ENCODE data around the gene GJB4.

Gene GJB4

DNA sequence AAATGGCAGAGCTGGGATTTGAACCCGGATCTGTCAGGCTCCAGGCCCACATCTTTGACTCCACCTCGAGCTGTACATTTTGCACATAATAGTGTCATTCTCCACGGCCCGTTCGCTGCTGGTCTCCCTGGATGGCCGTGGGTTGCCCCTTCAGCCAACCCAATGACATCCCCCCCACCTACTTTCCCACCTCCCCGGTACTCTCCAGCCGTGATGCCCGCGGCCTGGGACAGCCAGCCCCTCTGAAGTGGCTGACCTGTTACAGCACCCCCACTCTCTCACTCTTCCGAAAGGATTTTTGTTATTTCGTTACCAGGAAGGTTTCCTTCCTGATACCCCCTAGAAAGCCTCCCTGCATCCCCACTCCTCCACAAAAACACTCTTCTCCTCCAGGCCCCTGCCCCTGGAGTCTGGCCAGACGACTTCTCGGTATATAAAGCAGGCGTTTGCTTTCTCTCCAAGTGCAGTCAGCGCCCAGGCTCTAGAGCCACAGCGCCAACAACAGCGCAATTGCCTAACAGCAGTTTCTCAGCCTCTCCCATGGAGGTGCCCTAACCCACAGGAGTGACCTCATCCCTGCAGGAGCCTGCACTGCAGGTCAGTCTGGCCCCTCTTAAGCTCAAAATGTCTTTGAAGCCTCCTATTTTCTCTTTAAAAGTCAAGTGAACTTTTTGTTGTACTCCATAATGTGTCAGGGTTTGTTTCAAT lies 19.2 kb upstream of the GJB4 start:
- no peak for TF ChIP-seq ZNF274 (IDR thresholded peaks at IDR 0.05; ENCODE audit: low read depth, low read length)
- no peak overlapping the region for H3K4me3 ChIP-seq (ENCODE audit: low read length)

DNA sequence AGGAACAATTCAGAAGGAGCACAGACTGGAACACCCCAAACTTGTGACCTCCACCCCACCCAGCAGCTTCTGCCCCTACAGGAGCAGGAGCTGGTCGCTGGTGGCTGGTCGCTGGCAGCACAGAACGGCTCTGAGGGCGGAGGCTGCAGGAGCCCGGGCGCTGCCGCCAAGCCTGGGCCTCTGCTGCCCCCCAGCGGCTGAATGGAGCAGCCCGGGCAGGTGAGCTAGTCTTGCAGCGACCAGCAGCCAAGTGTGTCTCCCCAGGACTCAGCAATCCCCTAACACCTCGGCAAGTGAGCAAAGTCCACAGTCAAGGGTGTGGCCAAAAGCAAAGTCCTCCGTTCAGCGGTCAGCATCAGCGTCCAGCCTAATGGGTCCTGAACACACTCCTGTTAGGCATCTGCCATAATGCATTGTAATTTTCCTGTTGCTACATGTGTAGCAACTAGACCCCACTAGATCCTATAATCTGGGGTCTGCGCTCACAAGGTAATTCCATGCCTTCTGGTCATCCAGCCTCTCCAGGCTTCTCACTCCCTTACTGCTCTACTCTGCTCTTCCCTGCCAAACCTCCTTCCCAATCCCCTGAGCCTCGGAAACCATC lies 16.8 kb upstream of the GJB4 start:
- no peak overlapping the region for H3K4me3 ChIP-seq (ENCODE audit: low read length)
- no peak for TF ChIP-seq ZNF274 (IDR thresholded peaks at IDR 0.05; ENCODE audit: low read depth, low read length)

DNA sequence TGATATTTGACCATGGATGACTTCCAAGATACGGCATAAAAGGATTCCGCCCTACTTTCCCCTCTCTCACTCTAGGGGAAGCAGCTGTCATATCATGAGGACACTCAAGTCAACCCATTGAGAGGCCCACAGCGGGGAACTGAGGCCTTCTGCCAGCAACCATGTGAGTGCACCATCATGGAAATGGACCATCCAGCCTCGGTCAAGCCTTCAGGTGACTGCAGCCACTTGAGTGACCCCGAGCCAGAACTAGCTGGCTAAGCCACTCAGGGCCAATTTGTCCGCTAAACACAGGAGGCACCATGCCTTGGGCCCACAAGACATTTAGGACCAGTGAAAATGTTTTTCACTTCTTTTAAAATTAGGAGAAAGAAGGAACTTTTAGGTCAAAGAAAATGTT lies 15.8 kb upstream of the GJB4 start:
- no peak overlapping the region for H3K4me3 ChIP-seq (ENCODE audit: low read length)
- no peak for TF ChIP-seq ZNF274 (IDR thresholded peaks at IDR 0.05; ENCODE audit: low read depth, low read length)

DNA sequence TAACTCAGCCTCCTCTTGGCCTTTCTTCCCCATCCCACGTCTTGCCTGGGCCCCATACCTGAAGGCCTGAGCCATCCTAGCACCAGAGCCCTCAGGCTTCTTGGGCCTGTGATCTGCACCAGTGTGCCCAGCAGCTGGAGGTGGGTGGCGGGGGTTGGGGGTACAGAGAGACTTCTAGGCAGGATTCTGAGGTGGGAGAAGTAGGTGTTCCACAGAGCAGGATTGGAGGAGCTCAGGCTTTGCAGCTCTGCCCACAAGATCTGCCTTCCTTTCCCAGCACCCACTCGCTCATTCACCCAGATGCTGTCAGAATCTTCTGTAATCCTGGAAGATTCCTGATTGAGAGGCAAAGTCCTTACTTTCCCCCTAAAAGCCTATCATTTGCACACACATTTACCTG lies 14.7 kb upstream of the GJB4 start:
- no peak for TF ChIP-seq ZNF274 (IDR thresholded peaks at IDR 0.05; ENCODE audit: low read depth, low read length)
- H3K4me3 ChIP-seq (ENCODE audit: low read length) = no peak overlapping the region

DNA sequence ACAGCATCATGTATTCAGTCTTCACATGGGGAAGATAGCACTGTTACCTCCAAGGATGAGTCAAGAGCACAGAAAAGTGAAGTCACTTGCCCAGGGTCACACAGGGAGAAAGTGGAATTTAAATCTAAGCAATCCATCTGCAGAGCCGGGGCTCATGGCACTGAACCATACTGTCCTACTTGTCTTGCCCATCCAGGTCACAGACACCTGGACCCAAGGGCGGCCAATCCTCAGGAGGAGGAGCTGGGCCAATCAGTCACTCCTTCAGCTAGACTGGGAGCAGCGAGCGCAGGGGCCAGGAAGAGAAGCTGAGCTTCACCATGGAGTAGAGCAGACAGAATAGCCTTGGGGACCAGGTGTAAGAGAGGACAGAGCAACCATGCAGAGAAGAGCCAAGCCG lies 13.9 kb upstream of the GJB4 start:
- no peak for TF ChIP-seq ZNF274 (IDR thresholded peaks at IDR 0.05; ENCODE audit: low read depth, low read length)
- no peak overlapping the region for H3K4me3 ChIP-seq (ENCODE audit: low read length)

DNA sequence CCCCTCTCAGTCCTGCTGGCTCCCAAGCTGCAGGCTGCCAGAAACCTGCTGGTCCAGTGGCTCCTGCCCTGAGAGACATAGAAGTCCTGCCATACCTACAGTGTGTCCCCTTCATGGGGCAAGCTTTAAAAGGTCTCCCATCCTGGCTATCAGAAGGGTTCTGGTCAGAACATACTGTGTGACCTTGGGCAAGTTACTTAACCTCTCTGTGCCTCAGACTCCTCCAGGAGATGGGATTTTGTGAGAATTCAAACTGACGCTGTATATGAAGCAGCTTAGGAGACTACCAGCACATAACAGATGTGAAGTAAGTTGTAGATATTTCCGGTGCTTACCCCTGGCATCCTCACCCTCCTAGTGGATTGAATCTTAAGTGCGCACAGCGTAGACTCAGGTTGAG lies 13.4 kb upstream of the GJB4 start:
- no peak for TF ChIP-seq ZNF274 (IDR thresholded peaks at IDR 0.05; ENCODE audit: low read depth, low read length)
- H3K4me3 ChIP-seq (ENCODE audit: low read length) = no peak overlapping the region

DNA sequence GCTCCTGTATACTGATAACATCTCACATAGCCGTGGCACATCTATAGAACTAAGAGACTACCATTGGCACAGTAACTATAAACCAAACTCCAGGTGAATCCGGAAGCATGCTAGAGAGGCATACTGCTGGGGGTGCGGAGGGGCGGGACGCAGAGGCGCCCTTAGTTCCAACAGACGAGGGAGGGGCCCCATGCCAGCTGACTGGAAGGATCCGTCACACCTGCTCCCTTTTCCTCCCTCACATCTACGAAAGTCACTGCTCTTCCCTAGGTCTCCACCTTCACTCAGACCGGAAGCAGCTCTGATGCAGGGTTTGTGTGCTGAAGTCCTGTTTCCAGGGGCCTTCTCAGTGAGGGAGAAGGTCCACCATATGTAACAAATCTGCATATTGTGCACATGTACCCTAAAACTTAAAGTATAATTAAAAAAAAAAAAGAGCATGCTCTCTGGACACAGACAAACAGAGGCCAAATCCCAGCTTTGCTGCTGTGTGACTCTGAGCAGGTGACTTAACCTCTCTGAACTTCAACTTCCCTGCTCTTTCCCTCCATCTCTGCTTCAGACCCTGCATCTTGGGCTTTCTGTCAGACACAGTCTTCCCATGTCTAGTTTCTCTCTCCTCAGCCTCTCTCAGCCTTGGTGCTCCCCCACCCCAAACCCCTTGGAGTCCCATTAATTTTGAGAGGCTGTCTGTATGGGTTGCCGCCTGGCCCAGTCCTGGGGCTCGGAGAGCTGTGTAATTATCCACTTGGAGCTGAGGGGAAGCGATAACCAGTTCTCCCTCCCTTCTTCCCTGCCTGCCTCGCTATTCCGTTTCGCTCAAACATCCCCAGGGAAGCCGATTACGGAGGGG lies 12.5 kb upstream of the GJB4 start:
- TF ChIP-seq ZNF274 (IDR thresholded peaks at IDR 0.05; ENCODE audit: low read depth, low read length) = no peak
- H3K4me3 ChIP-seq (ENCODE audit: low read length) = no peak overlapping the region

DNA sequence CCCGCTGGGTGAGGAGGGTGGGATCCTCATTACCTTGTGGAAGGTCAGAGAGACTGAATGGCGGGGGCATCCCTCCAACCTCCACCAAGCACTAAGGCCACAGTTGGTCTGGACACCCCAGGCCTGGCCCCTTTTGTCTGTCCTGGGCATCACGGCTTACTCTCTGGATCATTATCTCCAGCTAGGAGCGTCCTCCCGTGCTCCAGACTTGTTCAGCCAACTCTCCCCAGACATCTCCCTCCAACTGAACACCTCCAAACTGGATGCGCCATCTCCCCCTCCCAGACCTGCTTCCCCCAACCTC lies 11.9 kb upstream of the GJB4 start:
- TF ChIP-seq ZNF274 (IDR thresholded peaks at IDR 0.05; ENCODE audit: low read depth, low read length) = no peak
- no peak overlapping the region for H3K4me3 ChIP-seq (ENCODE audit: low read length)

DNA sequence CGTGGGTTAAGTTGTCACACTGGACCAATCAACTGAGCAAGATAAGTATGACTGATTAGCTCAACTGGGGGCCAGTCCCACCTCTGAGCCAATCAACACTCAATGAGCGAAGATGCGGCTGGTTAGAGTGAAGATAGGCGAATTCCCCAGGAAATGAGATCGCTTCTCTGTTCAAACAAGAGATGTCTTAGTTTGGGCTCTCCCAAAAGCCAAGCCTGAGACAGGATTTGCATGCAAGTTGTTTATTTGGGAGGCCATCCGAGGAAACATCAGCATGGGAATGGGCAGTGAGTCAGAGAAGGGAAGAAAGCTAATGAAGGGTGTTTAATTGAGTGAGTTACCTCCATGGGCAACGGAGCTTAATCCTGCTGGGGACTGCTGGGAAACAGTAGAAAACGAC lies 9.5 kb upstream of the GJB4 start:
- no peak overlapping the region for H3K4me3 ChIP-seq (ENCODE audit: low read length)
- TF ChIP-seq ZNF274 (IDR thresholded peaks at IDR 0.05; ENCODE audit: low read depth, low read length) = no peak

DNA sequence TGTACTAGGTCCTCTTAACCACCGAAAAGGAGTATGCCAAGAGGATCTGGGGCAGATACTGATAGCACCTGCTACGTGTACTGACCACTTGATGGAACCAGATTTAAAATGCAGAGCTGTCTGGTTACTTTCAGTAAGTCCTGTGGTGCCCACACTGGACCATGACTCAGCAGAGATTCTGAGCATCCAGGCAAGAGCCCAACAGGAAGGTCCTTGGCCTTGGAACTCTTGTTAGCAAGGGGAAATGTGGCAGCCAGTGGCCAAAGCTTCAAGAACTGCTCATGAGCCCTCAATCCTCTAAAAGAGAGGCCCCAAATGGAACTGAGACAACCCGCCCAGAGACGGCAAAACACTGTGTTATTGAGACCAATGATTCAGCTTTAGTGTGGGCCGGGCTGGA lies 8.9 kb upstream of the GJB4 start:
- no peak for TF ChIP-seq ZNF274 (IDR thresholded peaks at IDR 0.05; ENCODE audit: low read depth, low read length)
- H3K4me3 ChIP-seq (ENCODE audit: low read length) = no peak overlapping the region

DNA sequence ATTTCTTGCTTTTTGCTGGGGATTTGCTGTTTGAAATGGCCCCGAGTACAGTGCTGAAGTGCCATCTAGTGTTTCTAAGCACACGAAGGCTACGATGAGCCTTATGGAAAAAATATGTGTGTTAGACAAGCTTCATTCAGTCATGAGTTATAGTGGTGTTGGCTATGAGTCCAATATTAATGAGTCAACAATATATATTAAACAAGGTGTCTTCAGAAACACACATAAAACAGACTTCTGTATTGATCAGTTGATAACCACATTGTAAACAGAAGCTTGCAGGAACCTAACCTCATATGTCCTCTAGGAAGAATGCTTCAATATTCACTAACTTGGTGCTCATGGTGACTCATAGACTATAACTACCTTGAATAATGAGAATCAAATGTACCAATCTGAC lies 6.4 kb upstream of the GJB4 start:
- TF ChIP-seq ZNF274 (IDR thresholded peaks at IDR 0.05; ENCODE audit: low read depth, low read length) = no peak
- no peak overlapping the region for H3K4me3 ChIP-seq (ENCODE audit: low read length)

DNA sequence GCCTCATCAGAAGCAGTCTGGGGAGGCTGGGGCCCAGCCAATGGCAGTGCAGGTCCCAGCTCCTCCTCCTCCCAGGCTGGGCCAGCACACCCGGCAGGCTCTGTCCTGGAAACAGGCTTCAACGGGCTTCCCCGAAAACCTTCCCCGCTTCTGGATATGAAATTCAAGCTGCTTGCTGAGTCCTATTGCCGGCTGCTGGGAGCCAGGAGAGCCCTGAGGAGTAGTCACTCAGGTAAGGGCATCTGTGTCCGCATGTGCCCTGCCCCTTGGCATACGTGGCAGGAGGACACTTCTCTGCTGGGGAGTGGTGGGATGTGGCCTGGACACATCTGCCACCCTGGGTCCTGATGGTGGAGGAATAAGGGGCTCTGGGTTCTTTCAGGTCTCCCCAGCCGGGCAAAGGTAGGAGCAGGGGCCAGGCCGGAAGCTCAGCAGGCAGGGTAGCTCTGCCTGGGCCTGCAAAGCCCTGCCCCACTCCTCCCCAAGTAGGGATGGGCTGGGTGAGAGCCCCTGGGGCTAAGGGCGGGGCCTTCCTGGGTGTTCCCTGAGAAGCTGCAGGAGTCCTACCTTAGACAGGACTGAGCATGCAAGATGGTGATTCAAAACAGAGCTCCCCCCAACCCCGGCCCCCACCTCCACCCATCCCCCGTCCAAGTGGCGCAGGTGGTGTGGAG lies 4.4 kb upstream of the GJB4 start, which contains the start of gene GJB5:
TSS of gene GJB5 (plus strand) at position 84 of the 674 bp plus-strand sequence. CDS start 2,284 bp downstream, outside the sequence.
- TF ChIP-seq ZNF274 (IDR thresholded peaks at IDR 0.05; ENCODE audit: low read depth, low read length) = no peak

DNA sequence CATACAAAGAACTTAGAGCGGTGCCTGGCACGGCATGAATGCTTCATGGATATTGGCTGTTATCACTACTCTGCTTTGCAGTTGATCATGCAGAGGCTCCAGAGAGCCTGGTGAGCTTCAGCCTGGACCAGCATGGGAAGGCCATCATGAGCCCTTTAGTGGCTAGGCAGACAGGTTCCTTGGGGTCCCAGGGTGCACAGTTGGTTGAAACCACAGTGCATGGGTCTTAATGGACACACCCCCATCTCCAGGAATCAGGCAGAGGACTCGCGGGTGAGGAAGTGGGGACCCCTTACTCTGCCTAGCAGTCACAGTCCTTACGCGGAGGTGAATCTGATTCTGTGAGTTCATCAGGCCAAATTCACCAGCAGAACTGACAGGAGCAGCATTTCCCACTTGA lies 3.6 kb upstream of the GJB4 start:
- no peak for TF ChIP-seq ZNF274 (IDR thresholded peaks at IDR 0.05; ENCODE audit: low read depth, low read length)
- H3K4me3 ChIP-seq (ENCODE audit: low read length) = no peak overlapping the region

More for the DNA sequence above, 4.4 kb upstream of the GJB4 start, which contains the start of gene GJB5:
- no peak within 1 kb of the TSS for H3K4me3 ChIP-seq (ENCODE audit: low read length)

DNA sequence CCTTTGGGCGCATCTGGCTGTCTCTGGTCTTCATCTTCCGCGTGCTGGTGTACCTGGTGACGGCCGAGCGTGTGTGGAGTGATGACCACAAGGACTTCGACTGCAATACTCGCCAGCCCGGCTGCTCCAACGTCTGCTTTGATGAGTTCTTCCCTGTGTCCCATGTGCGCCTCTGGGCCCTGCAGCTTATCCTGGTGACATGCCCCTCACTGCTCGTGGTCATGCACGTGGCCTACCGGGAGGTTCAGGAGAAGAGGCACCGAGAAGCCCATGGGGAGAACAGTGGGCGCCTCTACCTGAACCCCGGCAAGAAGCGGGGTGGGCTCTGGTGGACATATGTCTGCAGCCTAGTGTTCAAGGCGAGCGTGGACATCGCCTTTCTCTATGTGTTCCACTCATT lies 2.2 kb upstream of the GJB4 start:
- no peak overlapping the region for H3K4me3 ChIP-seq (ENCODE audit: low read length)
- no peak for TF ChIP-seq ZNF274 (IDR thresholded peaks at IDR 0.05; ENCODE audit: low read depth, low read length)

All from GM08714 (cell line).